ENCODE measurements around the gene OR2G2. TPM values are rescaled to one million over a fixed set of nuclear protein-coding genes. Genes with fewer than 3 reads are reported as not detected.

Gene OR2G2
- total RNA-seq, 1 experiment from 2014 or later = not detected

- no peak for TF ChIP-seq TCF7L2 (IDR thresholded peaks at IDR 0.05; ENCODE audit: borderline replicate concordance, extremely low read depth, insufficient read depth, insufficient read length)
Observed at GRCh38 chr1:247561711-247562110, 26.4 kb upstream of the OR2G2 start (continued).

GRCh38 chr1:247562198-247562597, 26.0 kb upstream of the OR2G2 start:
- ChIA-PET CTCF (no interaction called here), POLR2A (interaction anchor here (0.9 kb wide), 1 partner anchor 10 kb away, joined by 3 read pairs; no protein-coding TSS in a partner anchor), RAD21 (ENCODE audit: low non-redundant PET in 1 of 2, low total read pairs in 2 of 2, uncharacterized antibody in 2 of 2, unreplicated experiment in 2 of 2) (no interaction called here)
- DNase-seq (ENCODE audit: low read depth, low spot score) (no peak), ATAC-seq (no peak)
- Histone ChIP-seq H3K27ac (ENCODE audit: low read depth, low read length) (no peak overlapping the region), H4K20me1 (ENCODE audit: insufficient read depth) (no peaks in the 10 kb centered on the region), H3K4me3 (replicated peaks in 1 of 2; ENCODE audit: low read depth in 1 of 2, low read length in 2 of 2) (no peak overlapping the region), H2AFZ (ENCODE audit: low read depth, low read length, poor library complexity, severe bottlenecking) (no peak overlapping the region), H3K4me1 (ENCODE audit: control insufficient read depth in 1 of 2, insufficient read depth in 2 of 2, low read length in 2 of 2) (no peaks in the 10 kb centered on the region), H3K9me2 (ENCODE audit: insufficient read depth) (no peaks in the 10 kb centered on the region), H3K36me3 (ENCODE audit: control insufficient read depth in 1 of 2, insufficient read depth in 2 of 2, low read length in 2 of 2) (no peaks in the 10 kb centered on the region), H3K9me3 (ENCODE audit: control insufficient read depth in 1 of 2, insufficient read depth in 1 of 2, low read depth in 1 of 2, low read length in 2 of 2) (no peaks in the 10 kb centered on the region), H3K9ac (ENCODE audit: low read length) (no peak overlapping the region), H3K27me3 (ENCODE audit: insufficient read depth, low read length) (no peaks in the 10 kb centered on the region), H3K79me2 (ENCODE audit: insufficient read depth, low read length) (no peaks in the 10 kb centered on the region), H3K4me2 (ENCODE audit: low read length) (no peak overlapping the region)
- intact Hi-C loops (cut with micrococcal nuclease) = no loop called here
- TF ChIP-seq ZFX (IDR thresholded peaks at IDR 0.05) = no peak
- TF ChIP-seq JUND (IDR thresholded peaks at IDR 0.05) = no peak
- BruUV-seq (replicated peaks) = no TSS peak

DNA sequence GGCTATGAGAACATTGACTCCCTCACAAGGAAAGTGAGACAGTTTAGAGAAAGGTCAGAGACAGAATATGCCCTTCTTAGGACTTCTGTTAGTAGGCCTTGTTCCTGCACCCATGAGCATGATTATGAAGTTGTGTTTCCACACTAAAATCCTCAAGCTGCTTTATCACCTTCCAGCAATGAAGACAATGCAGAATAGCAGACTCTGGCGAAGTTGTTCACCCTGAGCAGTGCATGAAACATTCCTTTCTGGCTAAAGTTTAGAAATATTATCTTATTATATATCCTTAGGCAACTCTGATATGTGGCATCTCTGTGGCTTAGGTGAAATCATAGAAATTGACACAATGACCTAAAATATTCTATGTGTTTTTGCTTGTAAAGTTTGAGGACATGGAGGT, 13.9 kb upstream of the OR2G2 start:
- no peak overlapping the region for H3K9ac ChIP-seq (ENCODE audit: low read length)
- ChIA-PET POLR2A (no interaction called here), CTCF (no interaction called here), RAD21 (ENCODE audit: low non-redundant PET in 1 of 2, low total read pairs in 2 of 2, uncharacterized antibody in 2 of 2, unreplicated experiment in 2 of 2) (no interaction called here)
- no peaks in the 10 kb centered on the region for H4K20me1 ChIP-seq (ENCODE audit: insufficient read depth)
- ATAC-seq (no peak), DNase-seq (ENCODE audit: low read depth, low spot score) (no peak)
- no peaks in the 10 kb centered on the region for H3K9me3 ChIP-seq (ENCODE audit: control insufficient read depth in 1 of 2, insufficient read depth in 1 of 2, low read depth in 1 of 2, low read length in 2 of 2)
- no peaks in the 10 kb centered on the region for H3K36me3 ChIP-seq (ENCODE audit: control insufficient read depth in 1 of 2, insufficient read depth in 2 of 2, low read length in 2 of 2)
- no peak overlapping the region for H3K4me2 ChIP-seq (ENCODE audit: low read length)
- H3K79me2 ChIP-seq (ENCODE audit: insufficient read depth, low read length) = no peaks in the 10 kb centered on the region
- H3K9me2 ChIP-seq (ENCODE audit: insufficient read depth) = no peaks in the 10 kb centered on the region
- BruUV-seq (replicated peaks) = no TSS peak
- H2AFZ ChIP-seq (ENCODE audit: low read depth, low read length, poor library complexity, severe bottlenecking) = no peak overlapping the region
- no peak overlapping the region for H3K27ac ChIP-seq (ENCODE audit: low read depth, low read length)
- intact Hi-C loops (cut with micrococcal nuclease) = loop anchor here (10.0 kb wide), 1 partner anchor 419 kb away; no protein-coding TSS in a partner anchor
- H3K4me3 ChIP-seq (replicated peaks in 1 of 2; ENCODE audit: low read depth in 1 of 2, low read length in 2 of 2) = no peak overlapping the region
- TF ChIP-seq ZNF274 (IDR thresholded peaks at IDR 0.05; ENCODE audit: low read depth, low read length) (no peak), CEBPB (IDR thresholded peaks at IDR 0.05; ENCODE audit: low read depth) (no peak), EZH2 (IDR thresholded peaks at IDR 0.05) (no peak), EGR1 (IDR thresholded peaks at IDR 0.05; ENCODE audit: low read depth) (no peak), YY1 (IDR thresholded peaks at IDR 0.05; ENCODE audit: extremely low read depth, insufficient replicate concordance, low read depth, low read length) (no peak), ZFX (IDR thresholded peaks at IDR 0.05) (no peak), RAD21 (IDR thresholded peaks at IDR 0.05; ENCODE audit: low read depth) (no peak), POLR2AphosphoS5 (IDR thresholded peaks at IDR 0.05; ENCODE audit: low read depth, low read length) (no peak)
- H3K27me3 ChIP-seq (ENCODE audit: insufficient read depth, low read length) = no peaks in the 10 kb centered on the region
- H3K4me1 ChIP-seq (ENCODE audit: control insufficient read depth in 1 of 2, insufficient read depth in 2 of 2, low read length in 2 of 2) = no peaks in the 10 kb centered on the region
